ENCODE results near the gene ZNF451.

The ZNF451 gene

DNA sequence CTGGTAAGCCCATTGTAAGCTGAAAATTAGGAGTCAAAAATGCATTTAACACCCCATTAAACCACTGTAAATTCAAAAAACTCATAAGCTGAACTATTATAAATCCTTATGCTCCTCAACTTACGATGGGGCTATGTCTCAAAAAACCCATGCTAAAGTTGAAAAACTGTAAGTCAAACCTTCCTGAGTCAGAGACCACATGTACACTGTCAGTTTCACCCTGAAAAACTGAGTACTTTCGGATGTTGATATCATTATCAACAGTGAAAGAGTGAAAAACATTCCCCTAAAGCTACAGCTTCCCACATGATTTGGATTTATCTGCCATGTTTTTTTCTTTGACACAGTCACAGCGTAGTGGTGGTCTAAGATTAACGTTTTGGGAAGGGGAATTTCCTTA, 117.9 kb downstream of the ZNF451 start:
- DNase-seq (ENCODE audit: low read depth in 2 of 2): no peak

- no peak for DNase-seq (ENCODE audit: low read depth in 2 of 2)
Measured at GRCh38 chr6:57209030-57209429, 119.0 kb downstream of the ZNF451 start.

- no peak for DNase-seq (ENCODE audit: low read depth in 2 of 2)
Measured at GRCh38 chr6:57210060-57210459, 120.1 kb downstream of the ZNF451 start.

DNA sequence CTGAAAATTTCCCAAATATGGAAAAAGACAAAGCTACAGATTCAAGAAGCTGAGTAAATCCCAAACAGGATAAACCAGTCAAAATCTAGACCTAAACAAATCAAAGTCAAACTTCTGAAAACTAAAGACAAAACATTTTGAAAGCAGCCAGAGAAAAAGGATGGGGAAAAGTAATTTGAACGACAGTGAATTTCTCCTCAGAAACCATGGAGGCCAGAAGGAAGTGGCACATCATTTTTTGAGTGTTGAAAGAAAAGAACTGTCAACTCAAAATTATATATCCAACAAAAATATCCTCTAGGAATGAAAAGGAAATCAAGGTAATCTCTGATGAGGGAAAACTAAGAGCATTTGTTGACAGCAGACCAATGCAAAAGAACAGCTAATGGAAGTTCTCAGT, 125.3 kb downstream of the ZNF451 start:
- no peak for DNase-seq (ENCODE audit: low read depth in 2 of 2)

GRCh38 chr6:57216235-57217101, 126.5 kb downstream of the ZNF451 start:
- no peak for DNase-seq (ENCODE audit: low read depth in 2 of 2)

GRCh38 chr6:57217270-57217669, 127.3 kb downstream of the ZNF451 start:
- no peak for DNase-seq (ENCODE audit: low read depth in 2 of 2)

Data from activated CD8-positive, alpha-beta memory T cell treated with anti-CD3 and anti-CD28 coated beads for 4 hours (primary cell).